Keratinocyte (primary cell): Measurements from ENCODE around the gene RBM4B. TPM values are rescaled to one million over a fixed set of nuclear protein-coding genes. Genes with fewer than 3 reads are reported as not detected.

Experiments used
- DNase-seq: peaks from one replicate; pipeline ENCODE4 v3.0.0-alpha.2; 2011; ENCODE audit warnings: low read depth, missing footprints, low spot score
- FAIRE-seq: peaks from 2 replicates; lab custom pipeline; 2011; peaks lifted over from hg19 to GRCh38; lab: Jason Lieb, UNC
- H2AFZ ChIP-seq: 2 replicates; pipeline ENCODE4 v1.6.0; 2012; ENCODE audit warnings: low read length, control low read depth, inconsistent platforms; ENCODE audit not compliant: control insufficient read depth
- H3K27ac ChIP-seq: 2 replicates; pipeline ENCODE4 v1.5.1; 2011; ENCODE audit warnings: low read length; ENCODE audit not compliant: control insufficient read depth, insufficient read depth
- H3K27me3 ChIP-seq: 3 replicates; pipeline ENCODE4 v1.6.0; 2011; ENCODE audit warnings: low read length; ENCODE audit not compliant: control insufficient read depth, insufficient read depth; ENCODE audit errors: extremely low read depth
- H3K36me3 ChIP-seq, 2 experiments: 2 replicates in 1 of 2; 3 replicates in 1 of 2; pipeline ENCODE4 v1.5.1; 2011; ENCODE audit warnings: low read length in 2 of 2, mild to moderate bottlenecking in 1 of 2; ENCODE audit not compliant: control insufficient read depth in 2 of 2, insufficient read depth in 2 of 2; ENCODE audit errors: extremely low read depth in 1 of 2
- H3K4me1 ChIP-seq: 3 replicates; pipeline ENCODE4 v1.5.1; 2011; ENCODE audit warnings: low read length; ENCODE audit not compliant: control insufficient read depth, insufficient read depth; ENCODE audit errors: extremely low read depth
- H3K4me2 ChIP-seq: 3 replicates; pipeline ENCODE4 v1.6.0; 2011; ENCODE audit warnings: low read depth, low read length; ENCODE audit not compliant: control insufficient read depth, insufficient read depth; ENCODE audit errors: extremely low read depth
- H3K4me3 ChIP-seq, 3 experiments: fragments of 200-600 bp in 1 of 3; sonication (generic) in 1 of 3; 2 replicates in 2 of 3; 3 replicates in 1 of 3; pipeline ENCODE4 v1.5.1; 2011 to 2016; ENCODE audit warnings: low read length in 3 of 3, mild to moderate bottlenecking in 3 of 3, control low read depth in 2 of 3, inconsistent platforms in 1 of 3, low read depth in 1 of 3, mixed read lengths in 1 of 3, mixed run types in 1 of 3, moderate library complexity in 1 of 3; ENCODE audit not compliant: control insufficient read depth in 2 of 3, insufficient read depth in 2 of 3; ENCODE audit errors: extremely low read depth in 1 of 3
- H3K79me2 ChIP-seq: 2 replicates; pipeline ENCODE4 v1.6.0; 2012; ENCODE audit warnings: low read length; ENCODE audit not compliant: control insufficient read depth, insufficient read depth
- H3K9ac ChIP-seq: 3 replicates; pipeline ENCODE4 v1.6.0; 2011; ENCODE audit warnings: low read length; ENCODE audit not compliant: control insufficient read depth, insufficient read depth; ENCODE audit errors: extremely low read depth
- H3K9me1 ChIP-seq: 3 replicates; pipeline ENCODE4 v1.6.0; 2011; ENCODE audit warnings: low read length; ENCODE audit not compliant: control insufficient read depth, insufficient read depth; ENCODE audit errors: extremely low read depth
- H3K9me3 ChIP-seq: 2 replicates; pipeline ENCODE4 v1.5.1; 2012; ENCODE audit warnings: low read depth, low read length; ENCODE audit not compliant: control insufficient read depth
- H4K20me1 ChIP-seq: 3 replicates; pipeline ENCODE4 v1.6.0; 2011; ENCODE audit warnings: low read length; ENCODE audit not compliant: control insufficient read depth, insufficient read depth; ENCODE audit errors: extremely low read depth
- EZH2 ChIP-seq: IDR thresholded peaks from one replicate; pipeline ENCODE4 v1.6.1; 2012; ENCODE audit warnings: inconsistent platforms, mild to moderate bottlenecking, low read length, moderate library complexity
- dilution Hi-C: fragments of 300-500 bp; cut with MboI; formaldehyde crosslinking; loops from one replicate; pipeline ENCODE4 v1.7.0; 2020; ENCODE audit warnings: low sequenced_read_pairs; ENCODE audit not compliant: extremely low pct_ligation_motif_present
- polyA plus RNA-seq, 5 experiments: library from polyadenylated mRNA; depleted of rRNA in 3 of 5; stranded (reverse) in 3 of 5; stranded (forward) in 1 of 5; unstranded in 1 of 5; fragments of >200 nt; gene quantifications; 1 replicate in 1 of 5; 2 replicates in 3 of 5; 3 replicates in 1 of 5; pipeline versions ENCODE4 v1.2.1 to v1.2.3, GENCODE V29; 2011 to 2012; ENCODE audit warnings: missing spikeins in 2 of 5, low read depth in 1 of 5, low replicate concordance in 1 of 5
- TF ChIP-seq, protein P1 (sequence below), 3 experiments: IDR thresholded peaks in 1 of 3; conservative IDR thresholded peaks in 1 of 3; optimal IDR thresholded peaks in 1 of 3; 2 replicates in 2 of 3; 3 replicates in 1 of 3; pipeline versions ENCODE3 to v1.5.1; 2011; ENCODE audit warnings: low read length in 3 of 3, mild to moderate bottlenecking in 3 of 3, moderate library complexity in 2 of 3, control low read depth in 1 of 3, inconsistent platforms in 1 of 3; ENCODE audit not compliant: insufficient read depth in 2 of 3; ENCODE audit errors: extremely low read depth in 1 of 3

RBM4B gene
- polyA plus RNA-seq, 1 donor (not counting 4 experiments of a cell fraction or from before 2014, with no cell fraction given), result 20.9 TPM

DNA sequence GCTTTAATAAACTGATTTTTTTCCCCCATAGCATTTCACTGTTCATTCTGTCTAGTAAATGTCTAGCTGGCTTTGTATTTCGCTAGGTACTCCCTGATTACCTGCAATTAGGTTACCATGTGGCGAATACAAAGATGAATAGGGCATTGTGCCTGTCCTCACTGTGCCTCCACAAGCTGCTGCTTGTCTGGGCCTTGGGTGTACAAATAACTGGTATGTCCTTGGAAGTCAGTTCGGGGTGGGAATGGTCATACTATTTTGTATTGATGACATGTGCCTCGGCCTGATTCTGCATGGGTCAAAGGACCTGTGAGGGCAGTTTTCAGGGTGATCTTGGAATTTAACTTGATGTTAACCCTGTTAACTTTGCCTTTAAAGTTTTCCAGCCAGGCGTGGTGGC lies 27.8 kb downstream of the RBM4B start:
- peaks cover 24 to 31% of the 10 kb centered on the region in 2 experiments for H3K36me3 ChIP-seq
- dilution Hi-C loops, result no loop called here
- H3K9me1 ChIP-seq, result no peaks in the 10 kb centered on the region

DNA sequence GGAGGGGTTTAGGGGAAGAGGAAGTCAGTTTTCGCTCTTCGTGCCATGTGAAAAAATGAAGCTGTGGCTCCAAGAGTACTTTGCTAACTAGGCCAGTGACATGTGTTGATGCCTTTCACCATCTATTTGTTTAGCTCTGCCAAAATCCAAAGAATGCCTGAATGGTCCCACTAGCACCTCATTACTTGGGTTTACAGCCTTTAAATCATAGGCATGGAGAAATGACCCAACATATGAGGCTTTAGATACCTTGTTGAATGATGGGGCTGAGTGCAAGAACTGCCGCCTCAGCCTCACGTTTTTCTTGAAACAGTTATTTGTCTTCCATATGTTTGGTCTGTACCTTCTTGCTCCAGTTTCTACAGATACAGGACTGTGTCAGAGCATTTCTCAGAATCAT lies 30.9 kb downstream of the RBM4B start:
- no peak for TF ChIP-seq EZH2
- TF ChIP-seq, protein P1, sequence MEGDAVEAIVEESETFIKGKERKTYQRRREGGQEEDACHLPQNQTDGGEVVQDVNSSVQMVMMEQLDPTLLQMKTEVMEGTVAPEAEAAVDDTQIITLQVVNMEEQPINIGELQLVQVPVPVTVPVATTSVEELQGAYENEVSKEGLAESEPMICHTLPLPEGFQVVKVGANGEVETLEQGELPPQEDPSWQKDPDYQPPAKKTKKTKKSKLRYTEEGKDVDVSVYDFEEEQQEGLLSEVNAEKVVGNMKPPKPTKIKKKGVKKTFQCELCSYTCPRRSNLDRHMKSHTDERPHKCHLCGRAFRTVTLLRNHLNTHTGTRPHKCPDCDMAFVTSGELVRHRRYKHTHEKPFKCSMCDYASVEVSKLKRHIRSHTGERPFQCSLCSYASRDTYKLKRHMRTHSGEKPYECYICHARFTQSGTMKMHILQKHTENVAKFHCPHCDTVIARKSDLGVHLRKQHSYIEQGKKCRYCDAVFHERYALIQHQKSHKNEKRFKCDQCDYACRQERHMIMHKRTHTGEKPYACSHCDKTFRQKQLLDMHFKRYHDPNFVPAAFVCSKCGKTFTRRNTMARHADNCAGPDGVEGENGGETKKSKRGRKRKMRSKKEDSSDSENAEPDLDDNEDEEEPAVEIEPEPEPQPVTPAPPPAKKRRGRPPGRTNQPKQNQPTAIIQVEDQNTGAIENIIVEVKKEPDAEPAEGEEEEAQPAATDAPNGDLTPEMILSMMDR (optimal IDR thresholded peaks at IDR 0.05 in 1 of 3, IDR thresholded peaks at IDR 0.05 in 1 of 3, conservative IDR thresholded peaks at IDR 0.05 in 1 of 3; ENCODE audit: extremely low read depth in 1 of 3, insufficient read depth in 2 of 3, low read length in 3 of 3), result no peak
- Histone ChIP-seq H3K4me2 (no peak overlapping the region), H4K20me1 (peaks cover 41% of the 10 kb centered on the region), H3K27ac (no peak overlapping the region), H3K36me3 (peaks cover 34 to 49% of the 10 kb centered on the region in 2 experiments), H3K9ac (no peak overlapping the region), H2AFZ (no peak overlapping the region), H3K79me2 (peaks cover 82% of the 10 kb centered on the region), H3K9me1 (peaks cover 3% of the 10 kb centered on the region), H3K4me3 (no peak overlapping the region), H3K27me3 (no peaks in the 10 kb centered on the region), H3K4me1 (peaks cover 9% of the 10 kb centered on the region), H3K9me3 (no peaks in the 10 kb centered on the region)
- no peak for DNase-seq
- dilution Hi-C loops, result no loop called here
- no peak for FAIRE-seq

More for the DNA sequence above, 27.8 kb downstream of the RBM4B start:
- H3K27ac ChIP-seq, result no peak overlapping the region
- TF ChIP-seq, protein P1 (optimal IDR thresholded peaks at IDR 0.05 in 1 of 3, IDR thresholded peaks at IDR 0.05 in 1 of 3, conservative IDR thresholded peaks at IDR 0.05 in 1 of 3; ENCODE audit: extremely low read depth in 1 of 3, insufficient read depth in 2 of 3, low read length in 3 of 3), result no peak
- no peak for TF ChIP-seq EZH2
- FAIRE-seq (no peak), DNase-seq (no peak)
- H4K20me1 ChIP-seq, result peaks cover 17% of the 10 kb centered on the region
- H3K4me3 ChIP-seq, result no peak overlapping the region
- no peaks in the 10 kb centered on the region for H3K9me3 ChIP-seq
- no peak overlapping the region for H3K4me2 ChIP-seq
- H3K27me3 ChIP-seq, result no peaks in the 10 kb centered on the region
- H3K4me1 ChIP-seq, result peaks cover 8% of the 10 kb centered on the region
- H3K79me2 ChIP-seq, result peaks cover 60% of the 10 kb centered on the region
- H3K9ac ChIP-seq, result no peak overlapping the region
- H2AFZ ChIP-seq, result no peak overlapping the region
